ENCODE data around the gene LCTL.

- no peak for TF ChIP-seq CTCF (IDR thresholded peaks at IDR 0.05)
- no peak for TF ChIP-seq POLR2A (IDR thresholded peaks at IDR 0.05)
Measured at GRCh38 chr15:66599536-66600239, 33.9 kb upstream of the LCTL start.
